ENCODE results near the gene IFRD2.
"Not testable (repeated sequence)": the region's sequence is repeated elsewhere in the genome, so short reads cannot be mapped to it uniquely, and the experiment has no call there.

The IFRD2 gene

DNA sequence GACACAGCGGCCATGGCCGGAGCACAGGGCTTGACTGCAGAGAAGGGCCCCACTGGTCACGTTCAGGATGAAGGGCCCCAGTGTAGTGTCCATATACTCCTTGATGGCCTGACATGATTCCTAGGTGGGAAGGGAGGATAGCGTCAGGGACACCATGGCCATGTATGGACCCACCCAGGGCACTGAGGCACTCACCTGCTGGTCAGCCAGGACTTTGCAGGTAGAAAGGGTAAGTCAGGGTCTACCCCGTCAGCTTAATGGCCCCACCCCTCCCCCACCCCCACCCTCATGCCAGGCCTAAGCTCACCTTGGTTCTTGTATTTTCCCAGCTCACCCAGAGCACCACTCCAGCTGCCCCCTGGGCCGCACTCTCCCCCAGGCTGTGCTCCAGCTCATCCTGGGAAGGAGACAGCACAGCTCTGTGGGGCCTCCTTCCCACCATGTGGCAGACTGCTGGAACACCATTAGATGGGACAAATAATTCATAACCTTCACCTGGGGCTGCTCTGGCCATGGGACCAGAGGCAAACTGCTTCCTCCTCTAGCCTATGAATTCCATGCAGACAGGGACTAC is 8.5 kb upstream of the IFRD2 start:
- no peak for DNase-seq

DNA sequence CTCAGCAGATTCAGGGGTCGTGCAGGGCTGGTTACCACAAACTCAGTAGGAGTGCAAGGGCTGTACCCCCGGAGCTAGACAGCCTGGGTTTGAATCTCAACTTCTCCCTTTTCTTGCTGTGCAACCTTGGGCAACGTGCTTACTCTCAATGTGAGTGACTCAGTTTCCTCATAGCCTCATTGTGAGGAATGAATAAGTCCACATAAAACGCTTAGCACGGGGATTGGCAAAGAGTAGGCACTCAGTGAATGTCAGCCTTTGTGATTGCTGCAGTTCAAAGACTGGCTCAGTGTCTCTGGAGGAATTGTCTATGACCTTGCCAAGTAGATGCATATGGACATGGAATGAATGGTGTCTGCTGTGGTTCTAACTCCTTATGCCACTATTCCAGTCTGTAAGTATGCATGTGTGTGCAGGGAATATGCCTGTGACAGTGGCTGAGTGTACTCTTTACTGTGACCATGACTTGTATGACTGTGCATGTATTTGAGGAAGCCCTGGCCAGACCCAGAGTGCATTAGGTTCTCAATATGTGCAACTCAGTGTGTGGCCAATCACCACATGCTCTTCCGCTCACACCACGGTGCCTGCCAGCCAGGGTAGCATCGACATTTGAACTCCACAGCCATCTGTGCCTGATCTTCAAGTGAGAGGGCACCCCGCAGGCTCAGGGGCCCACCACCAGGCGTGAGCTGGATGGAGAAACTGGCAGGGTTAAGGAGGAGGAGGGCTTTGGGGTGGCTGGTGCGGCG is 7.9 kb upstream of the IFRD2 start:
- DNase-seq = peak in 1 of 2 experiments; percentile 59

DNA sequence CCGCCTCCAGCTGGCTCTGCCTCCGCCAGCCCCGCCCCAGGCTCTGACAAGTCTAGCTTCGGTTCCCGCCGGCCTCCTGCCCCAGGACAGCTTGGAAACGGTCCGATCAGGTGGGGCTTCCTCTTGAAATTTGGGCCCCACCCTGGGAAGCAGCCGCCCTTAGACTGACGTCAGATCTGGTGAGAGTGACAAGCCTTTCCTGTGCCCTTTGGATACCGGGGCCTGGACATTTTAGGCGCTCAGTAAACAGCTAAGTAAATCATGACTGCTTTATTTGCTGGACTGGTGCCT is 7.4 kb upstream of the IFRD2 start:
- no peak for DNase-seq

DNA sequence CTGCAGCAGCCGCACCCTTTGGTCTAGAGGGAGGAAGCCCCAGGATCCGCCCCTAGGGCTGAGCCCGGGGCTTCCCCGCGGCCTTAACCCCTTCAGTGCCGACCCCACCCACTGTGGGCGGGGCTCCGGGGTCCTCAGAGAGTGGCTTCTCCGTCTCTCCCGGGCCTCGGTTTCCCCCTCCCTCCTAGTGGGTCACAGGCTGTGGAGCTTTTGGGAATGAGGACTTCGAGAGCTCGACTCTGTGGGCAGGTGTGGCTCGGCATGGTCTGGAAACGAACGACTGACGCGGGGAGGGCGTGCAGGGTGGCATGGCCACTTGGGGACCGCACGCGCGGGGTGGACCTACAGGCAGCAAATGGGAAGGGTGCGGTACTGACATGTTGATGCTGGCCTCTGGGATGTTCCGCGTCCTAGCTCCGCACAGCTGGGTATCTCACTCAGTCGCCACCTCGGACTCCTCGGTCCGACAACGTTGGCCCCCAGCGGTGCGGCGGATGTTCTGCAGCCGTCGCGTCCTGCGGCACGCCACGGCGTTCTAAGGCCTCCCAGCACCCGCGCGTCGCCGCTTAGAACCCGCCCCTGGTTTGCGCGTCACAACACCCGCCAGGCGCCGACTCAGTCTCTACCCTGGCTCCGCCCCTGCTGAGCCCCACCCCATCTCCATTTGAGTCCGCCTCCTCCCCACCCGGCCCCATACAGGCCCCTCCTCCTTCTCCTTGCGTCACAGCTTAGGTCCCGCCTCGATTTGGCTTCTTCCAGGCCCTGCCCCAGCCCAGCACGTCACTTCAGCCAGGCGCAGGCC is 6.8 kb upstream of the IFRD2 start, which contains the start of the genes HYAL3 and NAA80:
Gene HYAL3, minus strand, starts transcription at position 570 of the 802 bp plus-strand sequence. CDS start 3,803 bp downstream, outside the sequence.
Gene NAA80, minus strand, starts transcription at position 570 of the 802 bp plus-strand sequence. CDS start 1,942 bp downstream, outside the sequence.
- peak; percentile 95 to 97 for DNase-seq

DNA sequence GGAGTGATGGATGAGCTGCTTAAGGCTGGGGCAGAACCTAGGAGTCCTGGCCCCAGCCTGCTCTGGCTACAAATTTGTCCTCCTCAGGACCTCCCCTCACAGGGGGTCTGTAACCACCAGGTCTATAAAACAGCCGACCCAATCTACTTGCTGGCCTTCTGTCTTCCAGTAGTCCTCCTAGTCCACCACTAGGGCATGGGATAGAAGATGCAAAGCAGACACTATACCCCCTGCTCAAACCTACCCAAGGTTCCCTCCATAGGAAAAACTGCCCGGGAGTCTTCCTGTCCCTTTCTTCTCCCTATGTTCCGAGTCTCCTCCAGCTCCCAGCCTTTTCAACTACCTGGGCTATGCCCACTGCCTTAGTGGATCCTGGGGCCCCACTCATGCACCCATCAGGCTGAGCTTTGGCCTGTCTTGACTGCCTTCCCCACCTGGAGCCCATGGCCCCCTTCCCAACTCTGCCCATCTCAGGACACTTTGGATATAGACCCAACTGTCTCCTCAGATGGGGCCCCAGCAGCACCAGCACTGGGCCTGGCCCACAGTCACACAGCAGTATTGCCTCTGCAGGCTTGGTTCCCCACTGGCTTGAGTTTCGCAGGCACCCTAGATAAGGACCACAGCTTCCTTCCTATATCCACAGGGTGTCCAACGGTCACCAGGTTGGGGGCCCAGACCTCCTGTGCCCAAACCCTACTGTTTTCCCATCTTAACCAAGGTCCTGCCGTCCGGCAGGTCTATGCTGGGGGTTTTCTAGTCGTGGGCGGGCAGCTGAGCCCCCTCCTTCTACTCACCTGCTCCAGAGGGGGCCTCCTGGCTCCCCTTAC is 5.9 kb upstream of the IFRD2 start:
- no peak for DNase-seq

DNA sequence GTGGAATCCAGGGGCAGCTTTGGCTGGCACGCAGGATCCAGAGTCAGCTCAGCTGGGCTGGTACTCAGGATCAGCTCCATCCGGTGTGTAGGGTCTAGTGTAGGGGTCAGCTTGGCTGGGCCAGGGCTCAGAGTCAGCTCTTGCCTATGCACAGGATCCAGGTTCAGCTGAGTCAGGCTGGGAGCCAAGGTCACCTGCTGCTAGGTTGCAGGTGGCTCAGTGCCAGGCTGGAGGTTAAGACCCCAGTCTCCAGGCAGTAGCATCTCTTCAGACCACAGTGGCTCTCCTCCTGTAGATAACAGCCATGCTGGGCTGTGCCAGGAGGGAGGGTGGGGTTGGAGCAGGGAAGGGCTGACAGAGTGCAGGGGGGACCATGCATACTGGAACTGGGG is 5.2 kb upstream of the IFRD2 start:
- DNase-seq = no peak

DNA sequence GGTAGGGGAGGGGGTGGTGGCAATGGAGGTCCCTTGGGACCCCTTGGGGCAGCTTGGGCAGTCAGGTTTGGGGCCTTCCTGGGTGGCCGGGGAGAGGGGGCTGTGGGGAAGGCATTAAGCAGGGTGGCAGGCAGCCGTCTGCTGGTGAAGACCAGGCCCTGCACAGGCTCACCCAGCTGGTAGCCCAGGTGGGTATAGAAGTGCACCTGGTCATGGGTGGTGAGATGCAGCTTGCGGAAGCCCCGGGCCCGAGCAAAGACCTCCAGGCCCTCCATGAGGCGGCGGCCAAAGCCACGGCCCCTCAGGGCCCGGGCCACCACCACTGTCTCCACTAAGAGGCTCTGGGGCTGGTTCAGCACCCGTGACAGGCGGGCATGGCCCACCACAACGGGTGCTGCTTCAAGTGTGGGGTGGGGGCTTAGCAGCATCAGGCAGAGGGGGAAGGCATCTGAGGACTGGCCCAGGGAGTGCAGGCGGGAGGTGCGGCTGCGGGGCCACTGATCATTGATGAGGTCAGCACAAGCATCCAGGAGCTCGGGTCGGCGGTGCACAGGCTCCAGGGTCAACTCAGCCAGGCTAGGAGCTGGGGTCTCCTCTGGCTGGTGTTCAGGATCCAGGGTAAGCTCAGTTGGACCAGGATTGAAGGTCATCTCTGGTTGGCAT is 4.6 kb upstream of the IFRD2 start:
- DNase-seq = no peak

DNA sequence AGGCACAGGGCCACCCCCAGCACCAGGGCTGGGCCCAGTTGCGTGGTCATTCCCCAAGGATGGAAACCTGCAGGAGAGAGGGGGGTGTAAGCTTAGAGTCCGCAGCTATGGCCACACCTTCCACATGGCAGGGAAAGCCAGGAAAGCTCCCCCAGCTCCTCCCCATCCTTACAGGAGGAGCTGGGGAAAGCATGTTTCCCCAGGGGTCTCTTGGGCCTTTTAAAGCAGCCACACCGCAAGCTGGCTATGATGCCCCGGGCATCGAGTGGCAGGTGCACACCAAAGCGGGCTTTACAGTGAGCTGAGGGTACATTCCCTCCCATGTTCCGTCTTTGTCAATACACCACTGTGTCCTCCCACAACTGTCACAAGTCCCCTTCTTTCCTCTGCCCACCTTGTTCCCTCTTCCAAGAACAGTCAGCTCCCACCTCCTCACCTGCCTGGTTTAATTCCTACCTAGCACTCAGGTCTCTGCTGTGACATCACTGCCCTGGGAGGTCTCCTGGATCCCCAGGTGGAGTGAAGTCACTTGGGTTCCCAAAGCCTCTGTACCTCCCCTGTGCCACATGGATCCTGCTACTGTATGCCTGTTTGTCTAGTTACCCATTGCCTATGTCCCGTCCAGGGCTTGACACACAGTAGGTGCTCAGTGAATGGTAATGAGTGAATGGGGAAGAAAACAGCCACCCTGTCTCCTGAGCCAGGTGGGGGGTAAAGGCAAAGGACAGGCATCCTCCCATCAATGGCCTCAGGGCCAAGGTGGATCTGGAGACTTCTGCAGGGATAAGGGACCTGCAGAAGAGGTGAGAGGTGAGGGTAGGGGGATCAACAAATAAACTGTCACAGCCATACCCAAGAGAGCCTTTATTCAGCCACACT is 3.6 kb upstream of the IFRD2 start:
- DNase-seq = no peak

DNA sequence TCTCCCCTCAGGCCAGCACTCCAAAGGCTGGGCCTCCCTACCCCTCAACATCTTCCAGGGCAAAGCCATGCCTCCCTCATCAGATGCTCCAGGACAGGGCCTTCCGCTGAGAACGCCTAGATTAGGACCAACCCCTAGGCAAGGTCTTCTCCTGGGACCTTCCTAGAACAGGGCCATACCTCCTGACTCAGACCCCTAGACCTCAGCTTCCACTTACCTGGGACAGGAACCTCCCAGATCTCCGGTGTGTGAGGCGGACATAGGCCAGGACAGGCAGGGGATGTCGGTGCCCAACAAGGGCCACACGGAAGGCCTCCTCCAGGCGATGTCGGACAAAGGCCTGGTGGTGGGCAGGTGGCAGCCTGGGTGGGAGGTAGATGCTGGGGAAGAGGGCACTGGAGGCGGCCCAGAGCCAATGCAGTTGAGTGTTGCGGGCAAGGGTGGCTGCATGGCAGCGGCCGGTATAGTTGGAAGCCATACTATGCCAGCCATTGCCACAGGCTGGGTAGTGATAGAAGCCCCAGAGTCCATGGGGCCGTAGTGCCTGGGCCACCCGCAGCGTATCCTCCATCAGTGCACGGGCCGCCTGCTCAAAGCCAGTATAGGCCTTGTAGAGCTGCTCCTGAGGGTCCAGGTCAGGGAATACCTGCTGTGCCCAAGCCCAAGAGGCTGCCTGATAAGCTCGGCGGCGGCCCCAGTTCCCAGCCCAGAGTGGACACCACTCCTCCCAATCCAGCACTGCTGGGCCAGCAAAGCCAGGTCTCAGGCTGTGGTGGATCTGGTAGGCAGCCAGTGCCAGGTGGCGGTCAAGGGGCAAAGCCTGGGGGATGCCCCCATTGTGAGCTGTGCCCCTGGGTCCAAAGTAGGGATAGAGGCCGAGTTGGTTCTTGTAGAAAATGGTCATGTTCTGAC is 2.5 kb upstream of the IFRD2 start:
- DNase-seq = no peak

DNA sequence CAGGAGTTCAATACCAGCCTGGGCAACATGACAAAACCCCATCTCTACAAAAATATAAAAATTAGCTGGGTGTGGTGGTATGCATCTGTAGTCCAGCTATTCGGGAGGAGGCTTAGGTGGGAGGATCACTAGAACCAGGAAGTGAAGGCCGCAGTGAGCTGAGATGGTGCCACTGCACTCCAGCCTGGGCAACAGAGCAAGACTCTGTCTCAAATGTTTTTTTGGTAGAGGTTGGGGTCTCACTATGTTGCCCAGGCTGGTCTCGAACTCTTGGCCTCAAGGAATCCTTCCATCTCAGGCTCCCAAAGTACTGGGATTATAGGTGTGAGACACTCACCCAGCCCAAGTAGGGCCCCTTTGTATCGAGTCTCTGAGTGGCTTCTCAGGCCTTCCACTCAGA is 1.9 kb upstream of the IFRD2 start:
- DNase-seq = no peak

DNA sequence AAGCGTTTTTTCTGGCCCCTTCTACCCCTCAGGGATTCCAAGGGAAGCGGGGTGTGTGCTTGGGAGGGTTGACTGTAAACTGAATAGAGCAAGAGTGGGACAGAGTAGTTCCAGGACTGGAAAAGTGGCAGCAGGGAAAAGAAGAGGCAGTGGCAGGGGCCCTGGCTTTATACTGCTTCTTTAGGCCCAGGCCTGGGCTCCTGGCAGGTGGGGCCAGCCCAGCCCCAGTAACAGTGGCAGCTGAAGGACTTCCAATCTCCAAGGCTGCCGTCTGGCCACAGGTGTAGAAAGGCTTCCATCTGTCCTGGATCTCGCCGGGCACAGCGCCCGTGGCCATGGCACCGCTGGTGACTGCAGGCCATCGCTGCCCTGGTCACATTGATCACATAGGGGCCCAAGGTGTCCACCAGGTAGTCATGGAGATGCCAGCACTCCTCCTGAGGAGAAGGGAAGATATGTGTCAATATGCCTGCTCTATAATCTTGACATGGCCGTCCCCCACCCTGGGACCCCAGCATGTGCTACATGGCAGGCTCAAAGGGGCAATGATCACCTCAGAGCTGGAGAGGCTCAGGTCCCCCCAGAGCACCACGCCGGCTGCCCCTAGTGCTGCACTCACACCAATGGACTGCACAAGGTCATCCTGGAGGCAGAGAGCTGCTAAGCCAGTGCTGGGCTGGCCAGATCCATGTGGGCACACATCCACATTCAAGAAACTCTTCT is 1.0 kb upstream of the IFRD2 start:
- DNase-seq = no peak

DNA sequence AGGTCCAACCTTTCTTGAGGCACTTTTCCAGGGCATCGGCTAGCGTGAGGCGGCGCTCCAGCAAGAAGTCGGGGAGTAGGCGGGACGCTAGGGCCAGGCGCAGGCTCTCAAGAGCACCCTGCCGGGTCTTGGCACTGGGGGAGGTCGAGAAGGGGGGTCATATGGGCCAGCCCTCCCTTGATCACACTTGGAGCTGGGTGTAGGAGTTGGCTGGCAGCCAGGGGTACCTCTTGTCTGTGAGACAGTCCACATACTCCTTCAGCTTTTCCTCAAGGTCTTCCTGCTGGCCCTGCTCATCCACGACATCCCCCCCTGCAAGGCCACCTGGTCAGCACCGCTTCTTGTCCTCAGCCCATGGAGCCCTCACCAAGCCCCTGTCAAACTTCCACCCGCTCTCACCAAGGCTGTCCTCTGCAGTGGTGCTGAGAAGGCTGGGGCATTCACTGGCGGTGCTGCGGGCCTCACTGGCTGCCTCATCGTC is 2.0 kb downstream of the IFRD2 start:
- no peak for DNase-seq

DNA sequence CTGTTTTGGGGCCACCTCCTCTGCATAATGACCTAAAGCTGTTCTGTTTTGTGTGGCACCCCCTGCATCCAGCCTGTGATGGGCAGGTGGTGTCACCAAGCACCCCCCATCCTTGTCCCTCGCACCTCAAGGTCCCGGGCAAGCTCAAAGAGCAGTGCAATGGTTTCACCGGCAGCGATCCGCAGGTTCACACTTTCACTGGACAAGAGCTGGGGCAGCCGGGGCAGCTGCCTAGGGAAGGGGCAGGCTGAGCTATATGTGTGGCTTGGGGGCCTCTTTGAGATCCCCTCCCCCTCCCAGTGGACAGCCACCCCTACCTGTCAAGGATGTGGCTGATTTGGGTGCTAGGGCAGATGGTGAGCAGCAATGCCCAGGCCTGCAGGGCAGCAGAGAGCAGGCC is 3.1 kb downstream of the IFRD2 start:
- no peak for DNase-seq

DNA sequence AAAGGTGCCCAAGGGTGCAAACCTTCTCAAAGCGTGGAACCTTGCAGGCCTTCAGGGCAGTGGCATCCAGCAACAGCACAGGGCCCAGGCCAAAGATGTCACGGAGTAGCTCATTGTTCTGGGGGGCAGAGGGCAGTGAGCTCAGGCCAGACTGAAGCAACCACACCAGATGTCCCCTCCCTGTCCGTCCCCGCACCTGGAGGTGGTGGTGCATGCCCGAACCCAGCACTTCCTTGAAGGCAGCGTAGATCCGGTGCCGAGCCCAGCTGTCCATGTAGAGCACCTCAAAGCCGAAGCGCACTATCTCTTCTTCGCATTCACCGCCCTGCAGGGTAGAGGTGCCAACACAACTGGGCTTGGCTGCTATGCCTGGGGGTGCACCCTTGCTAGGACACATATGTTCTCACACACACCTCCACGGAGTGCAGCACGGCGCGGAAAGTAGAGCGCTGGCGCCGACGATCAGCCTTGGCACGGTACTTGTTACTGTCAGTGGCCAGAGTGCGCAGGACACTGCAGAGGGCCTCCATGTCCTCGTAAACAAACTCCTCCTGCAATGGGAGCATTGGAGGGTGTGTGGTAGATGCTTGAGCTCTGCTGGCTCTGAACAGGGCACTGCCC is 3.7 kb downstream of the IFRD2 start:
- no peak for DNase-seq

DNA sequence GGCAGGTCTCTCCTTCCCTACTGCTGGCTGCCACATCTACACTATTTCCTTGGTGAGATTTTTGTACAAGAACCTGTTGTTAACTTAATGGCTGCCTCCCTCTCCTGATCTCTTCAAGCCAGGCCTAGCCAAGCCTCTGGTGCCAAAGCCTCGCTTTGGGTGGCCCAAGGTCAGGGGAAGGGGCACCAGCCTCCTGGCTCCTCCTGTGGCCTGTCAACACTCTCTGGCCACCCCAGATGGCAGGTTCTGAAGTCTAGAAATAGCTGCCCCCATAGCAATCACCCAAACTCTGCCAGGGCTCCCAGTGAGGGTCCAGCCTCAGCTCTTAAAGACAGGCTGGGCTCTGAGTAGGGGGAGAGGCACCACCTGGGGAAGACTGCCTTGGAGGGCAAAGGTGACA is 5.0 kb downstream of the IFRD2 start:
- no peak for DNase-seq

DNA sequence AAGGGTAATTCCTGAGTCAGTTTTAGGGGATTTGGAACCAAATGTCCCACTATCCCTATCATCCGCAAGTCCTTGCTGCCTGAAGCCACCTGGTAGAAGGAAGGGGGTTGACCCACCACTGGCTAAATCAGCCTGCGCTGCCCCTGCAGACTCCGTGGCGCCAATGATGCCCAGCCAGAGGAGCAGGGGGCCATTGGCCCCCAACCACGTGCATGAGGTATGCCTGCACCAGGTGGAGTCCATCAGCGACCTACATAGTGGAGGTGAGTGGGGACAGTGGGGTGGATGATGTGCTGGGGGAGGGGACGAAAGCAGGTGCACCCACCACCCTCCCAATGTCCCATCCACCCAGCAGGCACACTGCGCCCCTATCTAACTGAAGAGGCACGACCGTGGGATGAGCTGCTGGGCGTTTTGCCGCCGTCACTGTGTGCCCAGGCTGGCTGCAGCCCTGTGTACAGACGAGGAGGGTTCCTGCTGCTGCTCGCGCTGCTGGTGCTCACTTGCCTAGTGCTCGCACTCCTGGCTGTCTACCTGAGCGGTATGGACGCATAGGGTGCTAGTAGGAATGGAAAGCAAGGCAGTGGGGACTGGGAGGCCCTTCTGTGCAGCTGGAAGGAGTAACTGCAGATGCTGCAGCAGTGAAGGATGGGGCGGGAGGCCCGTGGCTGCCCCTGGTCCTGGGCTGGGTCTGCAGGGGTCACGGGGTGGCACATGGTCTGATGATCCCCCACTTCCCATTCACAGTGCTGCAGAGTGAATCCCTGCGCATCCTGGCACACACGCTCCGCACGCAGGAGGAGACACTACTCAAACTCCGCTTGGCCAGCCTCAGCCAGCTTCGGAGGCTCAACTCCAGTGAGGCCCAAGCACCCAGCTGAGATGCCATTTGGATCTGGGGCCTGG is 5.7 kb downstream of the IFRD2 start:
- DNase-seq = no peak

DNA sequence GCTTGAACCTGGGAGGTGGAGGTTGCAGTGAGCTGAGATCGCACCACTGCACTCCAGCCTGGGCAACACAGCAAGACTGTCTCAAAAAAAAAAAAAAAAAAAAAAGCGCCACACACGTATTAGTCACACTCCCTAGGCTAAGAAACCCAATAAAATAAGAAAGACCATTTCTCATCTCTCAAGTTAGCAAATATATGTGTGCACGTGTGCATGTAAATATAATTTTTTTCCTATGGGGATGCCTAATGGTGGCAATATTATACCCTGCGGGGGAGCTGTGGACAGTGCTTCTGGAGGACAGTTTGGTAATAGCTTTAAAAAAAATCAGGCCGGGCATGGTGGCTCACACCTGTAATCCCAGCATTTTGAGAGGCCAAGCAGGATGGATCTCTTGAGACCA is 8.1 kb downstream of the IFRD2 start:
- DNase-seq = not testable (repeated sequence)
